Measurements from ENCODE around the gene ZNG1C. TPM values are rescaled to one million over a fixed set of nuclear protein-coding genes. Genes with fewer than 3 reads are reported as not detected.
"Not testable (repeated sequence)": the region's sequence is repeated elsewhere in the genome, so short reads cannot be mapped to it uniquely, and the experiment has no call there.

Gene ZNG1C
- 10 to 100 TPM; 33.0 to 37.3 TPM for total RNA-seq

DNA sequence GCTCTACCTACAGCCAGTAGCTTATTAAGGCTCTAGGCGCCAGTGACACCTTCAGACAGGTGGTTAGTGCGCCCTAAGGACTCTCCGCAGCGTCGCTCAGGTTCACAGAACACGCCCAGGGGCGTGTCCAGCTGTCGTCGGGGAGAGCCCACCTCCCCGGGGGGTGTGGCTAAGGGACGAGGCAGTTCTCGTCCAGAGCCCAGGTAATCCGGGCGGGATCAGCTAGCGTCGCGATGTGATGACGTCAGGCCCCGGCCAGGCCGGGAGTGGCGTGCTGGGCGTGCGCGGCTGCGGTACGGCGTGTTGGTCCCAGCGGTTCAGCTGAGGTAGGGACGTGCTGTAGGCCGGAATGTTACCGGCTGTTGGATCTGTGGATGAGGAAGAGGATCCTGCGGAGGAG is at the start of gene ZNG1C:
TSS of gene ZNG1C (plus strand) at position 301 of the 400 bp plus-strand sequence. CDS start at position 350, 49 bp downstream.
- ATAC-seq; H3K4me1 Mint-ChIP-seq; H3K4me3 Mint-ChIP-seq; intact Hi-C loops (cut with DNase I, micrococcal nuclease); DNase-seq; H3K36me3 Mint-ChIP-seq (ENCODE audit: low read depth); CTCF ChIA-PET; POLR2A ChIA-PET; H3K27ac Mint-ChIP-seq; H3K9me3 Mint-ChIP-seq (ENCODE audit: low read depth); H3K27me3 Mint-ChIP-seq: not testable (repeated sequence)

- not testable (repeated sequence) for ATAC-seq, H3K27ac Mint-ChIP-seq, H3K4me1 Mint-ChIP-seq
These were observed 654 bp downstream of the ZNG1C start for GRCh38 chr9:68242437-68242836.

DNA sequence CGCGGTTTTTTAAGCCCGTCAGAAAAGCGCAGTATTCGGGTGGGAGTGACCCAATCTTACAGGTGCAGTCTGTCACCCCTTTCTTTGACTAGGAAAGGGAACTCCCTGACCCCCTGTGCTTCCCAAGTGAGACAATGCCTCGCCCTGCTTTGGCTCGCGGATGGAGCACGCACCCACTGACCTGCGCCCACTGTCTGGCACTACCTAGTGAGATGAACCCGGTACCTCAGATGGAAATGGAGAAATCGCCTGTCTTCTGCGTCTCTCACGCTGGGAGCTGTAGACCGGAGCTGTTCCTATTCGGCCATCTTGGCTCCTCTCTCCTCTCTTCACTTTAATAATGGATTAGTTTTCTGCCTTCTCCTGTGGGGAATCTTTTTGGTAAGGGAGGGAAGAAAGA is 39.3 kb downstream of the ZNG1C start:
- intact Hi-C loops (cut with DNase I, micrococcal nuclease); H3K4me3 Mint-ChIP-seq; ATAC-seq; H3K27me3 Mint-ChIP-seq; H3K4me1 Mint-ChIP-seq; CTCF ChIA-PET; H3K27ac Mint-ChIP-seq; POLR2A ChIA-PET; H3K36me3 Mint-ChIP-seq (ENCODE audit: low read depth); H3K9me3 Mint-ChIP-seq (ENCODE audit: low read depth); DNase-seq: not testable (repeated sequence)

More at GRCh38 chr9:68242437-68242836, 654 bp downstream of the ZNG1C start:
- H3K36me3 Mint-ChIP-seq (ENCODE audit: low read depth); H3K27me3 Mint-ChIP-seq; intact Hi-C loops (cut with DNase I, micrococcal nuclease); POLR2A ChIA-PET; H3K4me3 Mint-ChIP-seq; H3K9me3 Mint-ChIP-seq (ENCODE audit: low read depth); DNase-seq; CTCF ChIA-PET: not testable (repeated sequence)

- not testable (repeated sequence) for H3K27me3 Mint-ChIP-seq
These were observed 60.8 kb downstream of the ZNG1C start, which contains the start of gene FOXD4L3 for GRCh38 chr9:68302567-68302966. Gene FOXD4L3, plus strand, starts transcription at chr9:68302867. Its CDS starts 85 bp downstream, at chr9:68302952.

DNA sequence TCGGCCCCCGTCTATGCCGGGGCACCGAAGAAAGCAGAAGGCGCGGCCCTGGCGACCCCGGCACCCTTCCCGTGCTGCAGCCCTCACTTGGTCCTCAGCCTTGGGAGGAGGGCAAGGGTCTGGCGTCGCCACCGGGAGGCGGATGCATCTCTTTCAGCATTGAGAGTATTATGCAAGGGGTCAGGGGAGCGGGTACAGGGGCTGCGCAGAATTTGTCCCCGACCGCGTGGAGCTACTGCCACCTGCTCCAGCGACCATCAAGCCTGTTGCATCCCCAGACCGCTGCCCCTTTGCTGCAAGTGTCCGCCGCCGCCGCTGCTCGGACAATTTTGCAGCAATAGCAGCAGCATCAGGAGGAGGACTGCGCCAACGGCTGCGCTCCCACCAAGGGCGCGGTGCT is 62.0 kb downstream of the ZNG1C start:
- H3K36me3 Mint-ChIP-seq (ENCODE audit: low read depth); DNase-seq; ATAC-seq; intact Hi-C loops (cut with DNase I, micrococcal nuclease); H3K27ac Mint-ChIP-seq; POLR2A ChIA-PET; H3K4me3 Mint-ChIP-seq; H3K4me1 Mint-ChIP-seq; CTCF ChIA-PET; H3K27me3 Mint-ChIP-seq; H3K9me3 Mint-ChIP-seq (ENCODE audit: low read depth): not testable (repeated sequence)

More at GRCh38 chr9:68302567-68302966, 60.8 kb downstream of the ZNG1C start, which contains the start of gene FOXD4L3:
- CTCF ChIA-PET; H3K36me3 Mint-ChIP-seq (ENCODE audit: low read depth); H3K9me3 Mint-ChIP-seq (ENCODE audit: low read depth); intact Hi-C loops (cut with DNase I, micrococcal nuclease); DNase-seq; H3K27ac Mint-ChIP-seq; H3K4me3 Mint-ChIP-seq; H3K4me1 Mint-ChIP-seq; POLR2A ChIA-PET; ATAC-seq: not testable (repeated sequence)

DNA sequence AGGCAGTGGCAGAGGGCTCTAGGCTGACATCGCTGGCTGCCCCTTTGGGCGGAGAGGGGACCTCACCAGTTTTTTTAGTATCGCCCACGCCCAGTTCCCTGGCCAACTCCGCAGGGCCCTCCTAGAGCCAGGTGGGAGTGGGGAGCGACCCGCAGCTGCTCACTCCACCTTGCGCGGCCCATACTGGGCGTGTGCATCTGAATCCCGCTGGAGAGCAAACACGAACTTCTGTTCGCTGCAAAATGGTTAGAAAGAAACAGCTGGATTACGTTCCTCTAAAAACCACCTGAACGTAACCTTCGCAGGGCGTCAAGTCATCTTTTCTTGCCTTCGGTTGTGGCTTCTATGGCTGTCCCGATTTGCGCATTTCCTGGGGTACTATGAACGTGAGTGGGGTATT is 62.4 kb downstream of the ZNG1C start:
- DNase-seq; H3K27ac Mint-ChIP-seq; H3K27me3 Mint-ChIP-seq; POLR2A ChIA-PET; H3K4me3 Mint-ChIP-seq; H3K9me3 Mint-ChIP-seq (ENCODE audit: low read depth); H3K36me3 Mint-ChIP-seq (ENCODE audit: low read depth); ATAC-seq; H3K4me1 Mint-ChIP-seq; intact Hi-C loops (cut with DNase I, micrococcal nuclease); CTCF ChIA-PET: not testable (repeated sequence)

GRCh38 chr9:68304777-68305176 is 63.0 kb downstream of the ZNG1C start:
- H3K9me3 Mint-ChIP-seq (ENCODE audit: low read depth); H3K27ac Mint-ChIP-seq; CTCF ChIA-PET; intact Hi-C loops (cut with DNase I, micrococcal nuclease); H3K4me3 Mint-ChIP-seq; DNase-seq; H3K4me1 Mint-ChIP-seq; ATAC-seq; POLR2A ChIA-PET; H3K36me3 Mint-ChIP-seq (ENCODE audit: low read depth); H3K27me3 Mint-ChIP-seq: not testable (repeated sequence)

DNA sequence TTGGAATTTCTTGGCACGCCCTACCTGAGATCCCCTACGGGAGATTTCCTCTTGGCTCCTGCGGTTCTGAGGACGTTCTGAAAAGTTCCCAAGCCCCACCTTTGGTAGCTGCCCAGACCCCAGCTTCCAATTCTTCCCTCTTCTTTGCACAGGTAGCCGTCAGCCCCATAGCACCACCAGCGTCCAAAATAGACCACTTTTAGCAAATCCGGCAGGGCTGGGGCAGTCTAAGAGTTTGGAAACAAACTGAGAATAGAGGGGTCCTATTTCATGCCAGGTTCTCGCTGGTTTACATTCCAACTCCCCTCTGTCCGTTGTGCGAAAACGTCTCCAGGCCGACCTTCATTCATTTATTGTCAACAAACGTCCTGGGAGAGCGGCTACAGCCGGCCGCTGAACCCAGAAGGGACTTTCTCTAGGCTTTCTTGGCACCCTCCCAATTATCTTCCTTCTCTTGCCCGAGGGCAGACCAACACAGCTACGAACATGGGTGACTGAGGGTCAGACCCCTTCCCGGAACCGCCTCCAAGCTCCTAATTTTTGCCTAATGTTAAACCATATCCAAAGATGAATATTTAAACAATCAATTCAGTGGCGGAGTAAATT is 64.0 kb downstream of the ZNG1C start:
- ATAC-seq; DNase-seq; H3K27me3 Mint-ChIP-seq; H3K4me3 Mint-ChIP-seq; H3K27ac Mint-ChIP-seq; CTCF ChIA-PET; H3K9me3 Mint-ChIP-seq (ENCODE audit: low read depth); intact Hi-C loops (cut with DNase I, micrococcal nuclease); H3K36me3 Mint-ChIP-seq (ENCODE audit: low read depth); POLR2A ChIA-PET; H3K4me1 Mint-ChIP-seq: not testable (repeated sequence)

DNA sequence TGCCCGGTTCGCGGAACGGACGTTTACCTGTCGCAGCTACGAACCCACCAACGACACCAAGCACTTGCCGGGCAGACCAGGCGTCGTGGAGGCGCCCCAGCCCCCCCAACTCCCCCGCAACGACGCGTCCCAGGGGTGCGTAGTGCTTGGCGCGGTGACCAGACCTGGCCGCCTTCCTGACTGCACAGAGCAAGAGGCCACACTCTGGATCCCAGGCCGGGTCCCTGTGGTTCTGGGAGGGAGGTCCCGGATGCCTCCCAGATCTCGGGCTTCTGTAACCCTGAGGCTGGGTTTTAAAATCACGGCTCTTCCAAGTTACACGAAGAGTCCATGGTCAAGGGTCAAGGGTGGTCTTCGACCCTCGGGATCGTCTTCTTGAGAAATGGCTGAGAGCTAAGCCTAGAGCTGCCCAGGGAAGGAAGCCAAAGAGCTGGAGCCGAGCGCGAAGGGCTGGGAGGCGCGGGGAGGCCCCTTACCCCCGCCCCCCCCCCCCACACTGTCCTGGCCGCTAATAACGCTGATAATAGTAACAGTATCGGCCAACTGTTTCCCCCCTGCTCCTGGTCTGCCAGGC is 64.7 kb downstream of the ZNG1C start:
- H3K9me3 Mint-ChIP-seq (ENCODE audit: low read depth); H3K36me3 Mint-ChIP-seq (ENCODE audit: low read depth); DNase-seq; H3K4me1 Mint-ChIP-seq; H3K27me3 Mint-ChIP-seq; H3K27ac Mint-ChIP-seq; ATAC-seq; H3K4me3 Mint-ChIP-seq; intact Hi-C loops (cut with DNase I, micrococcal nuclease); CTCF ChIA-PET; POLR2A ChIA-PET: not testable (repeated sequence)

DNA sequence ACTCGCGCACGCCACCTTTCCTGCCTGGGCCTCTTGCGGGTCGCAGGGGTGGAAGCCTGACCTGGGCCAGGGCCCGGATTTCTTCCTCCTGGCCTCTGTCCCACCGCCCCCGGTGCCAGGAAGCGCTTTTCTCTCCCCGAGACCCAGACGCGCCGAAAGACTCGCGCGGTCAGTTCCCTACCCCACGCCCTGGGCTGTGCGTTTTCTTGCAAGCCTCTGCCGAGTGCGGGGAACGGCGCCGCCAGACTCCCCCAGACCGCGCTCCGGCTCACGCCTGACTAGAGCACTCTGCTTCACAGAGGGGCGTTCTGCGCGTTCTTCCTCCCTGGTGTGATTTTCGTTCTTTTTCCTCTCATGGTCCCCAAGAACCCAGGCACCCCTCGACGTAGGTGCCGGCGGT is 65.3 kb downstream of the ZNG1C start:
- H3K4me1 Mint-ChIP-seq; DNase-seq; POLR2A ChIA-PET; intact Hi-C loops (cut with DNase I, micrococcal nuclease); CTCF ChIA-PET; H3K9me3 Mint-ChIP-seq (ENCODE audit: low read depth); H3K27ac Mint-ChIP-seq; ATAC-seq; H3K36me3 Mint-ChIP-seq (ENCODE audit: low read depth); H3K27me3 Mint-ChIP-seq; H3K4me3 Mint-ChIP-seq: not testable (repeated sequence)

GRCh38 chr9:68307654-68308053 is 65.9 kb downstream of the ZNG1C start:
- ATAC-seq; H3K4me3 Mint-ChIP-seq; POLR2A ChIA-PET; intact Hi-C loops (cut with DNase I, micrococcal nuclease); H3K27ac Mint-ChIP-seq; H3K27me3 Mint-ChIP-seq; H3K9me3 Mint-ChIP-seq (ENCODE audit: low read depth); H3K4me1 Mint-ChIP-seq; CTCF ChIA-PET; H3K36me3 Mint-ChIP-seq (ENCODE audit: low read depth): not testable (repeated sequence)
- peak; percentile 7 for DNase-seq

DNA sequence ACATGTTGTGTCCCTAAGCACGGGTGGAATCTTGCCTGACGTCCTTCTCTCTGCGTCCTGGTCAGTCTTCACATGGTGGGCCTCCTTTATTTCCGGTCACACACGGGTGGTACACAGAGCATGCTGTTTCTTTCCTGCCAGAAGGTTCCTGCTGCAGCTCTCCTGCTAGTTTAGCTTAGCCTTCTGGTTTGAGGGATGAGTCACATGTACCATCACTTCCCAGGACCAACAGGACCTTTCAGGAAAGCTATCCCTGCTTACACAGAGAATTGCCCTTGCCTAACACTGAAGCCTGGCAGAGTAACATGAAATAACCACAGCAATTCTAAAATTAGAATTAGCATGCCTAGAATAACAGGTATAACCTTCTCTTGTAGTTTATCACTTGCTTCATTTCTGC is 69.4 kb downstream of the ZNG1C start:
- ATAC-seq; H3K27ac Mint-ChIP-seq; H3K36me3 Mint-ChIP-seq (ENCODE audit: low read depth); DNase-seq; CTCF ChIA-PET; H3K27me3 Mint-ChIP-seq; H3K4me3 Mint-ChIP-seq; H3K9me3 Mint-ChIP-seq (ENCODE audit: low read depth); H3K4me1 Mint-ChIP-seq; intact Hi-C loops (cut with DNase I, micrococcal nuclease); POLR2A ChIA-PET: not testable (repeated sequence)
